Activated CD8-positive, alpha-beta T cell treated with anti-CD3 and anti-CD28 coated beads, Interleukin-2, amount 10 ng/mL, durations not matched to agents 7 days and 5 days (primary cell): ENCODE data around the gene NTPCR. TPM values are rescaled to one million over a fixed set of nuclear protein-coding genes. Genes with fewer than 3 reads are reported as not detected.

ENCODE experiments used
- ATAC-seq: fragments of 150-1000 bp; cut with Tn5 transposase; one replicate; pipeline ENCODE4 v1.10.0; 2021; ENCODE audit warnings: moderate library complexity
- CTCF ChIA-PET: fragments of 350-600 bp; sonication (Branson Sonifier 250); formaldehyde crosslinking; loops from one replicate; lab custom pipeline; 2021; ENCODE audit warnings: antibody characterized with exemption; lab: Charles Lee
- POLR2A ChIA-PET: fragments of 350-600 bp; sonication (Branson Sonifier 250); formaldehyde crosslinking; loops from one replicate; lab custom pipeline; 2021; ENCODE audit warnings: antibody characterized with exemption; lab: Charles Lee
- DNase-seq: peaks from one replicate; pipeline ENCODE4 v3.0.0-alpha.2; 2020
- H3K27ac Mint-ChIP-seq: one replicate; pipeline ENCODE4 v1.8.0; 2021; ENCODE audit warnings: mild to moderate bottlenecking, mixed read lengths
- H3K27me3 Mint-ChIP-seq: one replicate; pipeline ENCODE4 v1.8.0; 2021; ENCODE audit warnings: low read depth, mixed read lengths
- H3K36me3 Mint-ChIP-seq: one replicate; pipeline ENCODE4 v1.8.0; 2021; ENCODE audit warnings: low read depth, mixed read lengths
- H3K4me1 Mint-ChIP-seq: one replicate; pipeline ENCODE4 v1.8.0; 2021; ENCODE audit warnings: low read depth, mixed read lengths
- H3K4me3 Mint-ChIP-seq: one replicate; pipeline ENCODE4 v1.8.0; 2021; ENCODE audit warnings: mild to moderate bottlenecking, mixed read lengths
- H3K9me3 Mint-ChIP-seq: one replicate; pipeline ENCODE4 v1.8.0; 2022; ENCODE audit warnings: mixed read lengths; ENCODE audit not compliant: insufficient read depth
- total RNA-seq, 2 experiments: library from RNA; stranded (reverse); gene quantifications; one replicate each; pipeline ENCODE4 v1.2.3, GENCODE V29; 2021

NTPCR gene
- total RNA-seq, 2 experiments from 2014 or later: 21.0 to 23.5 TPM

GRCh38 chr1:232982238-232982944, 32.0 kb downstream of the NTPCR start:
- ChIA-PET POLR2A (no interaction called here), CTCF (no interaction called here)
- DNase-seq: no peak
- Mint-ChIP-seq H3K4me3 (no peak overlapping the region), H3K27me3 (no peaks in the 10 kb centered on the region), H3K27ac (no peak overlapping the region), H3K36me3 (peaks cover 23% of the 10 kb centered on the region), H3K9me3 (no peaks in the 10 kb centered on the region), H3K4me1 (peaks cover 22% of the 10 kb centered on the region)
- ATAC-seq: no peak

DNA sequence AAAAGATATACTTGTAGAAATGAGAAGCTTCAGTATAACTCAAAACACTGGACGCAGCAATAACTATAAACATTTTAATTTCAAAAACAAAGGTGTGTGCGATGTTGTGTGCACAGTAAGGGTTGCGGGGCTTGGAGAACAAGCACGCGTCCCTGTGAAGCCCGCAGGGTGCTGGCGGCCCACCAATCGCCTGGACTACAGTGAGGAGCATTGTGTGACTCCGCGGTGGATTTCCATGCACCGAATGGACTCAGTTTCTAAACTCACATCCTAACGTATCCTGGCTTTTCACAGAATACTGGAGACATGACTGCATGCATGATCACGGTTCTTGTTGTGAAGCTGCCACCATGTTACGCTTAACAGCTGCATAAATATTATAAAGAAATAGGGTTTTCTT, 33.0 kb downstream of the NTPCR start:
- H3K36me3 Mint-ChIP-seq: peaks cover 14% of the 10 kb centered on the region
- H3K4me1 Mint-ChIP-seq: peaks cover 13% of the 10 kb centered on the region
- ATAC-seq (no peak), DNase-seq (no peak)
- no peaks in the 10 kb centered on the region for H3K27me3 Mint-ChIP-seq
- no peak overlapping the region for H3K27ac Mint-ChIP-seq
- CTCF ChIA-PET: no interaction called here
- H3K9me3 Mint-ChIP-seq: no peaks in the 10 kb centered on the region
- POLR2A ChIA-PET: interaction anchor here (0.5 kb wide), 1 partner anchor 46 kb away, joined by 5 read pairs; no protein-coding TSS in a partner anchor
- H3K4me3 Mint-ChIP-seq: no peak overlapping the region

DNA sequence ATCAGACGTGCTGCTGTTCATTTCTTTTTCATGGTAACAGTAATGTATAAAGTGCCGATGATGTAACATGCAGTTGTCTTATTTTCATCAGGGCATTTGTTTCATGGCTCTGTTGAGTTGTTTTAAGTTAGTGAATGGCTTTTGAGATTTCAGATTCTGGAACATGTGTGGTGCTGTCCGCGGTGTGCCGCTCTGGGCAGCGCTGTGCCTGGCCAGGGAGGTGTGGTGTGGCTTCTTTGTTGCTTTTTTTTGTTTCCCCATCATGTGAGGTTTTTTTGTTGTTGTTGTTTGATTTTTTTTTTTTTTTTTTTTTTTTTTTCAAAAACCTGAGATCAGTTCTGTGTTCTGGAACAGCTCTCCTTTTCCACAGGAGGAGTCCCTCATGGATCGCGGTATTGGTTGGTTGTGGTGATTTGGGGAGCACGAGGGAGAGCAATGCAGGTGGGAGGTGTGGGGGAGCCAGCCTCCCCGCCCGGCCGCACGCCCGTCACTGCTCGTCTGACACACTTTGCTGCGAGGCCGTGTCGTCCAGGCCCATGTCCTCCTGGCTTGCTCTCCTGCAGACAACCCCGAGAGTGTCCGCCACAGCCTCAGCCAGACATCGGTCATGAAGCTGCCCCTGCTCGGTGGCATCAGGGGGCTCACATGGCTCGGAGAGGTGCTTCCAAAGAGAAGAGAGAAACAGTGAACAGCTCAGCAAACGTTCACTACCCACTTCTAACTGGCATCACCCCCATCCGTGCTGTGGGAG, 33.6 kb downstream of the NTPCR start:
- ATAC-seq (no peak), DNase-seq (no peak)
- no peaks in the 10 kb centered on the region for H3K27me3 Mint-ChIP-seq
- H3K9me3 Mint-ChIP-seq: no peaks in the 10 kb centered on the region
- H3K27ac Mint-ChIP-seq: no peak overlapping the region
- H3K4me1 Mint-ChIP-seq: peaks cover 7% of the 10 kb centered on the region
- CTCF ChIA-PET: no interaction called here
- POLR2A ChIA-PET: interaction anchor here (0.5 kb wide), 1 partner anchor 46 kb away, joined by 5 read pairs; no protein-coding TSS in a partner anchor
- no peak overlapping the region for H3K4me3 Mint-ChIP-seq
- peaks cover 12% of the 10 kb centered on the region for H3K36me3 Mint-ChIP-seq

DNA sequence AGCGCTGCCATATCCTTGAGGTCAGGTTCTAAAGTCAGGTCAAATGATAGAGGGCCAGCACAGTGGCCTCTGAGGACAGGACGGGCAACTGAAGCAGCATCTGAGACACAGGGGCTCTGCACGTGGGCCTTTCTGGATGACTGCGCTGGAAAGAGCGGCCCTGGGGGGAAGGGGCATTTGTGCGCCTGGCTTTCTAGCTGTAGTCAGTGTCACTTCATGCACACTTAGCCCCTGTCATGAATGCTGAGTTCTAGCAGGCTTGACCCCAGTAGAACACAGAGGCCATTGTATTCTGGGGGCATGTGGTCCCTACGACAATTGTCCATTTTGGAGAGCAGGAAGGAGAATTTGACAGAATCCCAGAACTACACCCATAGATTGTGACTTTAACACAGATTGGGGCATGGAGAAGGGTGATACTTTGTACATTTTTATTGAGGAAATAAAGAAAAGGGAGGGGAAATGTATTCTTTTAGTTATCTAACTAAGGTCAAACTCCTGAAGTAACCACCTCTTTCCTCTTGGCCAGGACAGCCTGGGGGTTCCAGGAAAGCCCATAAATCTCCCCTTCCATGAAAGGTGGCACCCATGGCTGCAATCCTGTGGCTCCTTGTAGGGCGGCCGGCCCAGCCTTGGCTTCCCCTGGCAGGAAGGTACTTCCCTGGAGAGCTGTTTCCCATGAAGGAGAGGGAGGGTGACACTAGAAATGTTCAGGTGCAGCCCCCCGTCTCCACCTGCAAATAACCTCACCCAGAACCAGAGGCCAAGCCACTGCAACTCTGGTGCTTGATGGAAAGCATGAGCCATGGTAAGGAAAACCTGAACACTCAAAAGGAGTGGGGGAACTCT, 34.4 kb downstream of the NTPCR start:
- no peaks in the 10 kb centered on the region for H3K9me3 Mint-ChIP-seq
- ChIA-PET POLR2A (no interaction called here), CTCF (no interaction called here)
- H3K4me1 Mint-ChIP-seq: peaks cover 3% of the 10 kb centered on the region
- H3K27ac Mint-ChIP-seq: no peak overlapping the region
- H3K36me3 Mint-ChIP-seq: peaks cover 9% of the 10 kb centered on the region
- H3K4me3 Mint-ChIP-seq: no peak overlapping the region
- no peaks in the 10 kb centered on the region for H3K27me3 Mint-ChIP-seq
- no peak for ATAC-seq
- DNase-seq: no peak

DNA sequence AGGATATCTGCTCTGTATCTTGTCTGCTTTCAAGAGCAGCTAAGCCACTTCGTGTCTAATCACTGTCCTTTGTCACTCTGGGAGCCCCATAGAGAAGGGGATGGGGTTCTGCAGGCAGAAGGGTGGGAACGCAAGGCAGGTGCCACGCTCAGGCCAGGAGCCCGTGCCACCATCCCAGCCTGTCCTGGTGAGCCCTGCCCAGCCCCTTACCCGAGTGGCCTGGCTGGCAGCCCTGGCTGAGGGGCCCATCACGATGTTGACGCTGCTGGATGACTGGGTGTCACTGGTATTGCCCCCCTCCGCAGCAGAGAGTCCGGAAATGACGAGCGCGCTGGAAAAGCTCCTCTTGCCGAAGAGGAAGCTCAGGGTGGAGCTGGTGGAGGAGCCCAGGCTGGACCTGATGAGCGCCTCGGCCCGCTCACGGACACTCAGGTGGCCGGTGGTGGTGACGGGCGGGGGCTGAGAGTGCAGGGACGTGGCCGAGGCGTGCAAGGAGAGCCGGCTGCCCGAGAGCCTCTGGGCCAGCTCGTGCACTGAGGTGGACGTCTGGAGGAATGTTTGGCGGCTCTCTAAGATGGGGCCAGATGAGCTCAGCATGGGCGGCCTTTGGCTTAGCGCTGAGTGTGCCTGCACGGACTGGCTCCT, 35.6 kb downstream of the NTPCR start:
- no peak overlapping the region for H3K4me3 Mint-ChIP-seq
- DNase-seq: no peak
- POLR2A ChIA-PET: interaction anchor here (0.7 kb wide), 1 partner anchor 63 kb away, joined by 3 read pairs; no protein-coding TSS in a partner anchor
- H3K27ac Mint-ChIP-seq: no peak overlapping the region
- peaks cover 6% of the 10 kb centered on the region for H3K36me3 Mint-ChIP-seq
- no peaks in the 10 kb centered on the region for H3K27me3 Mint-ChIP-seq
- H3K4me1 Mint-ChIP-seq: peaks cover 7% of the 10 kb centered on the region
- H3K9me3 Mint-ChIP-seq: no peaks in the 10 kb centered on the region
- CTCF ChIA-PET: no interaction called here
- ATAC-seq: no peak

- no peaks in the 10 kb centered on the region for H3K9me3 Mint-ChIP-seq
- CTCF ChIA-PET: no interaction called here
- DNase-seq (no peak), ATAC-seq (no peak)
- H3K4me1 Mint-ChIP-seq: peaks cover 9% of the 10 kb centered on the region
- no peak overlapping the region for H3K27ac Mint-ChIP-seq
- POLR2A ChIA-PET: interaction anchor here (0.7 kb wide), 1 partner anchor 63 kb away, joined by 3 read pairs; no protein-coding TSS in a partner anchor
- H3K27me3 Mint-ChIP-seq: no peaks in the 10 kb centered on the region
- no peak overlapping the region for H3K4me3 Mint-ChIP-seq
- H3K36me3 Mint-ChIP-seq: peaks cover 8% of the 10 kb centered on the region
These were observed 36.1 kb downstream of the NTPCR start for GRCh38 chr1:232986527-232986922.

- H3K4me3 Mint-ChIP-seq: no peak overlapping the region
- H3K27me3 Mint-ChIP-seq: no peaks in the 10 kb centered on the region
- H3K9me3 Mint-ChIP-seq: no peaks in the 10 kb centered on the region
- H3K27ac Mint-ChIP-seq: no peak overlapping the region
- H3K36me3 Mint-ChIP-seq: peaks cover 10% of the 10 kb centered on the region
- ChIA-PET POLR2A (no interaction called here), CTCF (no interaction called here)
- ATAC-seq: no peak
- H3K4me1 Mint-ChIP-seq: peaks cover 9% of the 10 kb centered on the region
- DNase-seq: no peak
These were observed 36.8 kb downstream of the NTPCR start for GRCh38 chr1:232987046-232987773.

DNA sequence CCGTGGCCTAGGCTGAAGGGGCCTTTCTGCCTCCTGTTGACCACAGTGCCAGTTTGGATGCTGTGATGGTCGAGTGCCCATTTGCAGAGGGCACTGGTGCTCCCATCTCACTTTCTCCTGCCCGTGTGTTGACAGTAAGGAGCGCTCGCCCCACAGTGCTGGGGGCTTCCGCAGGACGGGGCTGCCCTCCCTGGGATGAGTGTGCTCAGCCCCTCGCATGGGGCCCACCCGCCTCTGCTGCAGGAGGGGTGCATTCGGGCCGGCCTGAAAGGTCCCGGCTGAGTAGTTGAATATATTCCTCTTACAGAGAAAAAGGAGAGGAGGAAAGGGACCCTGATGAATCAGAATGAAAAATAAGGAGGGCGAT, 37.3 kb downstream of the NTPCR start:
- no peaks in the 10 kb centered on the region for H3K27me3 Mint-ChIP-seq
- DNase-seq (no peak), ATAC-seq (no peak)
- no peak overlapping the region for H3K4me3 Mint-ChIP-seq
- H3K36me3 Mint-ChIP-seq: peaks cover 15% of the 10 kb centered on the region
- H3K9me3 Mint-ChIP-seq: no peaks in the 10 kb centered on the region
- H3K27ac Mint-ChIP-seq: no peak overlapping the region
- H3K4me1 Mint-ChIP-seq: peaks cover 9% of the 10 kb centered on the region
- ChIA-PET CTCF (no interaction called here), POLR2A (no interaction called here)

GRCh38 chr1:232988572-232989040, 38.2 kb downstream of the NTPCR start:
- H3K27me3 Mint-ChIP-seq: no peaks in the 10 kb centered on the region
- no peak overlapping the region for H3K4me3 Mint-ChIP-seq
- ChIA-PET POLR2A (no interaction called here), CTCF (interaction anchor here (1.1 kb wide), 1 partner anchor 11 kb away, joined by 5 read pairs; no protein-coding TSS in a partner anchor)
- H3K4me1 Mint-ChIP-seq: peaks cover 9% of the 10 kb centered on the region
- no peak for DNase-seq
- no peak for ATAC-seq
- H3K27ac Mint-ChIP-seq: no peak overlapping the region
- peaks cover 4% of the 10 kb centered on the region for H3K9me3 Mint-ChIP-seq
- H3K36me3 Mint-ChIP-seq: peaks cover 23% of the 10 kb centered on the region

GRCh38 chr1:232990176-232991128, 40.0 kb downstream of the NTPCR start:
- peaks cover 9% of the 10 kb centered on the region for H3K4me1 Mint-ChIP-seq
- ChIA-PET POLR2A (interaction anchor here (0.6 to 1.0 kb wide), 2 partner anchors 10 to 83 kb away, joined by 3 read pairs; no protein-coding TSS in a partner anchor), CTCF (no interaction called here)
- H3K27me3 Mint-ChIP-seq: no peaks in the 10 kb centered on the region
- no peak for ATAC-seq
- no peak overlapping the region for H3K4me3 Mint-ChIP-seq
- no peak for DNase-seq
- H3K27ac Mint-ChIP-seq: peak overlapping the region; percentile 57
- H3K36me3 Mint-ChIP-seq: peaks cover 35% of the 10 kb centered on the region
- peaks cover 4% of the 10 kb centered on the region for H3K9me3 Mint-ChIP-seq
